DMS153 treated with DMSO at 0.1 percent for 48 hours (cell line): ENCODE data around the gene ECEL1.

Experiments used
- DNase-seq: peaks from one replicate; lab custom pipeline; 2025; ENCODE audit not compliant: unreplicated experiment; lab: John Stamatoyannopoulos, UW

ECEL1 gene

GRCh38 chr2:232501331-232501771 lies 13.7 kb upstream of the ECEL1 start:
- DNase-seq: no peak

DNA sequence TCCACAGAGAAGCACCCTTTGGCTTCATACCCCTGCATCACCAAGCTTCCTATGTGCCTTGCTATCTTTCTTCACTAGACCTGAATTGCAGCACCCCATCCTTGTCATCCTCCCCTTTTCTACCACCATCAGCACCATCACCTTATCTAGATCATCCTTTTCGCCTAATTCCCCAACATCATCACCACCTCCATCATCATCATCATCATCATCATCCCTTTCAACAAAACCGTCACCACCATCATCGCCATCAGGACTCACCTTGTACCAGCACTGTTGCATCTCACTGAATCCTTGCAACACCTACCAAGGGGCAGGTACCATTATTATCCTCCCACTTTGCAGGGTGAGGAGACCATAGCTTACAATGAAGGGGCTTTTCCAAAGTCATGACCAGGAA lies 10.8 kb upstream of the ECEL1 start:
- no peak for DNase-seq

DNA sequence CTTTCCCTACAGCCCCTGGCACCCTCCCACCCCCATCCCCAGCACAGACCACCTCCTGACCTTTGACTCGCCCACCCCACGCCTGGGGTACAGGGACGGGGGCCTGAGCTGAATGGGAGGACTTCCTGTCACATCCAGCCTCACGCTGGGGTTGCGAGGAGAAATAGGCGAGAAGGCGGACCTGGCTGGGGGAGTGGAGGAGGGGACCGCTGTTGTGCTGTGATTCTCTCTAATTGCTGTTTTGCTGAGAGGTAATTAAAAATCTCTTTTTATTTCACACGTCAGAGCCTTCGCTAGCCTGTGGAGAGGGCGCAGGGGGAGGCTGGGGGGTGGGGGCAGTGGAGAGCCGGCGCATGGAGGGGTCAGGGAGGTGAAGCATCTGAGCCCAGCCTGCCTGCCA lies 9.7 kb upstream of the ECEL1 start:
- no peak for DNase-seq

DNA sequence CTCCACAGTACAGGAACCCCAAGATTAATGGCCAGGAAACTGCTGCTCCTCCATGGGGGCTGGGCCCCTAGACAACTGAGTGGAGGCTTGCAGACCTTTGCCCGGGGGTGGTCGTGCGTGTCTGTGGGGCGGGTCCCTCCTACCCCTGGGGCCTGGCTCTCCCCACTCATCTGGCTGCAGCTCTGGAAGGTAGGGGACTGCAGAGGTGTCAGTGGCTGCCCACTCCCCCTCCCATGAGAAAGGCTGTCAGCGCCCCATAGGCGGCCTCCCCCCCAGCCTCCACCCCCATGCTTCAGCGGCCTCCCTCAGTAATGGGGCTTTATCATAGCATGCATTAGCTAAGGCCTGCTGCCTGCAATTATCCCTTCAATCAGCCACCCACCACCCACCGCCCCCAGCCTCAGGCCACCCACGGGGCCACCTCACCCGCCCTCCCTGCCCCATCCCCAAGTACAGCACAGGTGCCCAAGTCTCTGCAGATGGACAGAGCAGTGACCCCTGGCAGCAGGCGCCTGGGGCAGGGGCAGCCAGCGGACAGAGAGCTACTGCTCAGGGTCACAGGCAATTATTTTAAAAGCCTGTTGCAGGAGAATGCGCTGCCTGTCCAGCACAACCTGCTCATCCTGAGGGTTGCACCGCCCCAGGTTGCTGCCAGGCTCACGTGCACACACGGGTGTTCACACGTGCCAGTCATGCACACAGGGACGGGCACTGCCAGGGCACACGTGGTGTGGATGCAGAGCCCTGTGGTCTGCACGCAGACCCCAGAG lies 9.1 kb upstream of the ECEL1 start:
- DNase-seq: no peak

DNA sequence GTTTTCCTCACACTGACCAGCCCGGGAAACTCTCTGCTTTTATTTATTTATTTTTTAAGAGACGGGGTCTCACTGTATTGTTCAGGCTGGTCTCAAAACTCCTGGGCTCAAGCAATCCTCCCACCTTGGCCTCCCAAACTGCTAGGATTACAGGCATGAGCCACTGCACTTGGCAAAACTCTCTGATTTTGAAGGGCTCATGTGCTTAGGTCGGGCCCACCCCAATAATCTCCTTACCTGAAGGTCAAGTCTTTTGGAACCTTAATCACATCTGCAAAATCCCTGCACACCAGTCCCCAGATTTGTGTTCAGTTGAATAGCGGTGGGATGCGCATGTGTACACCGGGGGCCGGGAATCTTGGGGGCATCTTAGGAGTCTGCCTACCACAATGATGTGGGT lies 7.7 kb upstream of the ECEL1 start:
- no peak for DNase-seq

DNA sequence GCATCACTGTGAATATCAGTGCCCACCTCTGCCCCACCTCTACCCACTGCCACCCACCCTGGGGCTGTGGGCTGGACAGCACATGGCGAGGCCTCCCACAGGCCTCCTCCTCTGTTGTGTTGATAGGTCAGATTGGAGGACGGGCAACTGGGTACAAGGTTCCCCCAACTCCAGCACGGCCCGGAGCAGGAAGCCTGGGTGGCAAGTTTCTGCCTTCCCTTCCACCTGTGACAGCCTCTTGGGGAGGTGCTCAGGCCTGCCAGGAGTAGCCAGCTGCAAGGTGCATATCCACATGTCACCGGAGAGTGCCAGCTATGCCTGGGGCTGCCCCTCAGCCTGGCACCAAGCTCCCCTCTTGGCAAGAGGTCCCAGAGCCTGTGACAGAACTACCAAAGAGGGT lies 6.9 kb upstream of the ECEL1 start:
- DNase-seq: no peak

DNA sequence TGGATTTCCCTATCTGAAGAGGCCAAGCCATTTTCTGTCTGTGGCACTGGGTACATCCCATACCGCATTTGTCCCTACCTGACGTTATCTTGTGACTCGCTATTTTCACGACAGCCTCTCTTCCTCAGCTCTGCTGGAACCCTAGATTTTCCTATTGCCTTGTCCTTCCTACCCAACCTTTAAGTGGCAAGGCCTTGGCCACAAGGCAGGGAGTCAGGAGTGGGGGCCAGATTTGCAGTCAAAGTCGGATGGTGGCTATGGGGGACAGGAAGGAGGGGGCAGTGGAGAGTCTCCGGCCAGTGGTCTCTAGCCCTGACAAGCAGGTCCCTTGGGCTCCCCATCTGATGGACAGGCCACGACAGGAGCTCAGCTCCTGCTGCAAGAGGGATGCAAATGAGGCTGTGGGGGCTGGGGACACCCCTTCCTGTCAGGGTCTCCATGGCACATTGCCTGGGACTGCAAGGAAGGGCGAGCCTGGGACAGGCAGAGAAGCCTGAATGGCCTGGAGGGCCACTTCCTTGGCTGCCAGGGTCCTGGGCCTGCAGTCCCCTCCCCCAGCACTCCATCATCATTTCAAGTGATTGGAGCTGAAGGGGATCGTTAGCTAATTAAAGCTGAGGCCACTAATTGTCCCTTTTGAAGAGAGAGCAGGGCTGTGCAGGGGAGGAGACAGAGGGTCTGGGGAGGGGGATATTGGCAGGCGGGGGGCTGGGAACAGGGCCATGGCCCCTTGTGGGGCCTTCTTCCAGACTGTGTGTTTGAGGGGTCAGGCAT lies 6.3 kb upstream of the ECEL1 start:
- DNase-seq: no peak

DNA sequence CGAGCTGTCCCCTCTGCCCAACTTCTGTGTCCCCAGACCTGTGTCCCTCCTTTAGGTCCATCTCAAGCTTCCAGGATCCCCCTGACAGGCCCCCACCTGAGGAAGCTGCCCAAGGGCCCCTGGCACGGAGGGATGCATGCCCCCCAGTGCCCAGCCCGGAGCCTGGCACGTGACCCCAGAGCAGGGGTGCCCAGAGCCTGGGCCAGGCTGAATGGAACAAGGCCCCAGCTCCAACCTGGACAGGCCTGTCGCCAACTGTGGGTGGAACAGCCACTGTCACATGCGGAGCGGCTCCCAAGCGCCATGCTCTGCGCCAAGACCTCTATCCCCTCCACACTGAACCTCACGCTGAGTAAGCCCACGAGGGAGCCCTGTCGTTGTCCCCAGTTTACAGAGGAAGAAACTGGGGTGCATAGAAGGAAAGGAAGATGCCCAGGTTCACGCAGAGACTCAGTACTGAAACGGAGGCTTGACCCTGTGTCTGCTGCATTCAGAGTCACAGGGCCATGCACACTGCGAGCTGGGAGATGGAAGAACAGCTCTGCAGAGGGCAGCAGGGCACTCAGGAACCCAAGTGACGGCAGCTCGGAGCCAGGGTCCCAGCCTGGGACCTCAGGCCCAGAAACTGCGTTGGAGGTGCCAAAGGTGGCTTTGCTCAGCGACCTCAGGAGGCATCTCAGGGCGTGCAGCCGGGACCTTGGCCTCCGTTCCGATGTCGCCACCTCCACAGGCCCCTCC lies 5.5 kb upstream of the ECEL1 start:
- DNase-seq: no peak

GRCh38 chr2:232492236-232492848 lies 4.7 kb upstream of the ECEL1 start:
- no peak for DNase-seq

GRCh38 chr2:232491139-232491780 lies 3.6 kb upstream of the ECEL1 start:
- DNase-seq: no peak

DNA sequence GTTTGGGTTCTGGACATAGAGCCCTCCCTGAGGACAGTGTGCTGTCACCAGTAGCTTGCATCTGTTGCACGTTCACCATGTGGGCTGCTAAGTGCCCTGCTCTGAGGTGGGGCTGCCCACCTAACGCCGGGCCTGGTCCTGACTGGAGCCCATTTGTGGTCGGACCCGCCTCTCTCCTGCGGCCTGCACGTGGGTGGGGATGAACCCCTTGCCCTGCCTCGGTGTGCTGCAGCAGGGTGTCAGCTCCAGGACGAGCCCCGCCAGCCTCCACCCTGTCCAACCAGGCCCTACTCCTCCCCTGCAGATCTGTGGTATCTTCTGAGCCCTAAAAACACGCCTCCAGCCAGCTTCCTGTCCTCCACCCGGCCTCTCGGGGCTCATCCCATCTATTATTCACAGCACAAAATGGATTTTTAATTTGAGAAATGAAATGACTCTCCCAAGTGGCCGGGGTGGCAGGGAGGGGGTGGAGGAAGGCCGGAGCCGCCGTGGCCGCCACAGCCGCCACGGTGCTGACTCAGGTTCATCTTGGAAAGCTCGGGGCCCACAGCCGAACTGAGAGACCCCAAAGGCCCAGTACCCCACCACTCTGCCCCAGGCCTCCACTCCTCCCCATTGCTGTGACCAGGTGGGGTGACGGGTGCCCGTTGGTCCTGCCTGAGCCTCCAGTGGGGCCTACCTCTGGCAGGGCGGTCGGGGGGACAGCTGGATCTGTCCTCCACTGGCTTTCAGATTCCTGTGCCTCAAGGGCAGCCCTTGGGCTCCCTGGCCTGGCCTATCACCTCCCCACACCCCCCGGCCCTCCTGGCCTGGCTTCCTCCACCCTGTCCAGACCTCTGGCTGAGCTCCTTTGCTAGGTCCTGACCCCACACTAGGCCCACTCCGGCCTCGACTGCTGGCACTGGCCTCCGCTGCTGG lies 2.8 kb upstream of the ECEL1 start:
- DNase-seq: no peak

DNA sequence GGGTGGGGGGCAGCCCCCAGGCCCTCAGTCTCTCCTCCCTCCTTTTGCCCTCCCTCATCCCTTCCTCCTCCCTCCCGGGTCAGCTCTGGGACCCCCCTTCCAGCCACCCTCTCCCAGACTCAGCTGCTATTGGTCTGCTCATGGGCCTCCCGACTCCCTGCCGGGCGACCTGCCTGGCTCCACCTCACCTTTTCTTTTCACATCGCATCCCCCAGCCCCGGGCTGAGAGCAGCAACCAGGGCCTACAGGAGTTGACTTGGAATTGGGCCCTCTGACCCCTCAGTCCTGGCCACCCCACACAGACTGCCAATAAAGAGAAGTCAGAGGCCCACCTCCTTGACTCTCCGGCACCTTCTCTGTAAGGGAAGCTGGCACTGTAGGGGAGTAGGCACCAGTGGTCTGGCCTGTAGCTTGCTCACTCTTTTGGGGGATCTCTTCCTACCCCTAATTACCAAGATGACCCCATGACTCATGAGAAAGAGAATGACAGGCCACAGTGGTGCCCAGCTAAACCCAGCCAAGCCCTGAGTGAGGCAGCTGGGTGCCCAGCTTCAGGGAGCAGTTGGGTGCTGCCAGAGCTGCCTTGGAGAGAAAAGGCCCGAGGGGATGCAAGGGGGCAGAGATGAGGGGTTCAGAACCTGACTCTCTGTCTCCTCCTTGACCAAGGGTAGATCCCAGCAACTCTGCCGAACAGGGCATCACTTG lies 2.0 kb upstream of the ECEL1 start:
- no peak for DNase-seq

DNA sequence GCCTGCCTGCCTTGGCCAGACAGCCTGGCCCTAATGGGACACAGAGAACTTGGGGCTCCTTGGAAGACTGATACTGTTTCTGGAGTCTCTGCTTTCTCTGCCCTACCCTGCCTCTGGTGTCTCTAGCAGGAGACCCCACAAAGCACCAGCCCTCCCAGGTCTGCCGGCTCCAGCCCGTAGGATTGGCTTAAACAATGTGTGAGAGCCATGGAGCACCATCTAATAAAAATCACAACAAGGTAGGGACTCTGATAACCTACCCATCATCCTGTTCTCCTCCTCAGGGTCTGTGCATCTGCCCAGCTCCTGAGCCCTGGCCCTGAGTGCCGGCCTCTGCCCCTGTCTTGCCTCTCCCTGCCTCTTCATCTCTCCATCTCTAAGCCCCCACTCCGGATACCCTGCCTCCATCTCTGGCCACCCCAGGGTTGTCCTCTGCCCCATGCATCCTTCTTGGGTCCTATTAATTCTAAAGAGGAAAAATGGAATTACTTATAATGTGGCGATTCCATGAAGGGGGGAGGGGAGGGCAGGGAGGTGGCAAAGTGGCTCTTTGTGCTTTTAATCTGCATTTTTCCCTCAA lies 1.2 kb upstream of the ECEL1 start:
- DNase-seq: no peak

- no peak for DNase-seq
These were observed 570 bp upstream of the ECEL1 start for GRCh38 chr2:232488097-232488711.

DNA sequence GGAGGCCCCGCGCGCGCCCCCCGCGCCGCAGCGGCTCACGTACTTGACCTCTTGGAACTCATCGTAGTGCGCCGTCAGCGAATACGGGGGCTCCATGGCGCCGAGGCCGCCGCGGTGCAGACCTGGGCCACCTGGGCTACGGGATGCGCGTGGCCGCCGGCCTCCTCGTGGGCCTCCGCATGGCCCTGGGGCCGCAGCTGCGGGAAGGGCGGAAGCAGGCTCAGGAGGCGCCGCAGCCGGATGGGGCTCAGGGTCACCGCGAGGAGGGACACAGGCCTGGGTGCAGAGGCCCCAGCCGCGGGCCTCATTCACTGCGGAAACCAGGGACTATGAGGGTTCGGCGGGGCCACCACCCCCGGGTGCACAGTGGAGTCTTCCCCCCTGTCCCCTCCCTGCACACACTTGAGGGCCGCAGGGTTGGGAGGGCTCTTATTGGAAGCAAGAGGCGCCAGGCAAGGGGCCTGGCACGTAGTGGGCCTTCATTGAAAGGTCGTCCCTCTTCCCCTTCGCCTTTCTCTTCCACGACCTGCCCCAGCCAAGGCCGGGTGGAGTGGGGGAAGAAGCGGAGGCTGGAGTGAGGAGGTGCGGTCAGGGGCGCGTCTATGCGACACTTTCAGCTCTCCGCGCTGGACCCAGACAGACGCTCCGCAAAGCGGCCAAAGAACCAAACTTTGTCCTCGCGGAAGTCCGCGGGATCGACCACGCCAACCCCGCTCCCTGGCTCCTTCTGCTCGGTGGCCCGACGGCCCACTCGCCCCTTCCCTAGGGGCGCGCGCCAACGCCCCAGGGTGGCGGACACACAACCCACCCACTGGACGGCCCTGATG lies 863 bp downstream of the ECEL1 start:
- DNase-seq: no peak

DNA sequence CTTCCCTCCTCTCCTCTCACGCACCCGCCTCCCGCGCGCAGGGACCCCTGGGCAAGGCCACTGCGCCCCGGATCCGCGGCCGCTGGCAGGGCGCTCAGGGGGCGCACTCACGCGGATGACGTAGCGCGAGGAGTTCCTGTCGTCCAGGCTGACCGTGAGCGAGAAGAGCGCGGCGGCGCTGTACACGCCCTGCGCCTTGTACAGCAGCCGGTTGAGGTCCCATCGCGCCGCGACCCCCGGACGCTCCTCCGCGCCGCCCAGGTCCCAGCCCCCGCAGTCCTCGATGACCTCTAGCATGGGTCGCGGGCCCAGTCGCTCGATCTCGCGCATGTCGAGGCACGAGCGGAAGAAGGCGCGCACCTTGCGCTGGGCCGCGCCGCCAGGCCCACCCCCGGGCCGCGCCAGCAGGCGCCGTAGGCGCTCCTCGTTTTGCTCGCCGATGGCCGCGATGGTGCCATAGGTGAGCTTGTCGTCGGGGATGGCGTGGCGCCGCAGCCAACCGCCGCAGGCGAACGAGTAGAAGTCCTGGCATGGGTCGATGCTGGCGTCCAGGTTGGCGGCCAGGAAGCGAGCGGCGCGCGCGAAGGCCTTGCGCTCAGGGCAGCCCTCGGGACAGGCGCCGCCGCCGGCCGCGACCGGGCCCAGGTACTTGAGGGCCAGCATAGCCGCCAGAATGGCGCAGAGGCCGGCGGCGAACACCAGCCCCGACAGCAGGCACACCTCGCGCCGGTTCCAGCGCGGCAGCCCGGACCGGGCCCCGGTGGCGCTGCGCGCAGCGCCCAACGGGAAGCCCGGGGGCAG lies 1.7 kb downstream of the ECEL1 start:
- no peak for DNase-seq

DNA sequence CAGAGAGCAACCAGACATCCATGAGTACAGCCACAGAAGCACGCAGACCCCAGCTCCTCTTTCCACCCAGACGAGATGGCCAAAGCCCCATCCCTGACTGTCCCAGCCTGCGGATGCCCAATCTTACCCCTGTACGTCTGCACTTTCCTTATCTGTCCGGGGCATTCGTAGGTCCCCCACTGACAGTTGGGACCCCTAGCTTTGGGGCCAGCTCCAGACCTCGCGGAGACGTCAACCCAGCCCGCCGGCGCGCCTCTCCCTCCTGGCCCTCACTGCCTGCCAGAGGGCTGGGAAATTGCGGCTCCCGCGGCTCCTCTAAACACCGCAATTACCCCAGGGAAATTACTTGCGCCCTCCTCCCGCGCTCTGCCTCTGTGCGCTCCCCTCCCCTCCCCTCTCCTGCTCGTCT lies 2.3 kb downstream of the ECEL1 start:
- DNase-seq: no peak
